HepG2 (cell line): ENCODE results near the gene LSM12. TPM values are rescaled to one million over a fixed set of nuclear protein-coding genes. Genes with fewer than 3 reads are reported as not detected.

Source experiments
- ATAC-seq: fragments of 200-7000 bp; cut with Tn5 transposase; 3 replicates; pipeline ENCODE4 v1.9.1; 2020; ENCODE audit warnings: mild to moderate bottlenecking, moderate library complexity
- BruUV-seq: library from RNA; stranded (reverse); fragments of 400-500 nt; replicated peaks from 2 replicates; lab custom pipeline; 2021; lab: Mats Ljungman, UMichigan
- CTCF ChIA-PET: fragments of 300-600 bp; formaldehyde crosslinking; extraction: SDS; loops from one replicate; lab custom pipeline; 2021; ENCODE audit warnings: low total read pairs, inconsistent platforms, low intra/inter-chr PET ratio; lab: Yijun Ruan, JAX
- POLR2A ChIA-PET: fragments of 350-600 bp; sonication (Branson Sonifier 250); formaldehyde crosslinking; loops from one replicate; lab custom pipeline; 2020; ENCODE audit warnings: antibody characterized with exemption, inconsistent platforms; lab: Yijun Ruan, JAX
- DNase-seq: peaks from one replicate; pipeline ENCODE4 v3.0.0-alpha.2; 2015; ENCODE audit warnings: low spot score
- FAIRE-seq: peaks from 3 replicates; lab custom pipeline; 2011; peaks lifted over from hg19 to GRCh38; lab: Jason Lieb, UNC
- H2AFZ ChIP-seq: one replicate; pipeline ENCODE4 v1.6.1; 2011; ENCODE audit warnings: low read length, inconsistent platforms
- H3K27ac ChIP-seq: fragments of 300-600 bp; 3 replicates; pipeline ENCODE4 v1.8.0; 2011; ENCODE audit warnings: mixed run types, mild to moderate bottlenecking, mixed read lengths, low read length, inconsistent platforms; ENCODE audit not compliant: insufficient read depth; ENCODE audit errors: extremely low read length
- H3K27me3 ChIP-seq, 2 experiments: fragments of 200-600 bp in 1 of 2; 2 replicates in 1 of 2; 3 replicates in 1 of 2; pipeline versions ENCODE4 v1.6.0 to v1.8.0; 2011; ENCODE audit warnings: low read length in 2 of 2, mild to moderate bottlenecking in 2 of 2, moderate library complexity in 2 of 2, inconsistent platforms in 1 of 2; ENCODE audit not compliant: insufficient read depth in 2 of 2, control insufficient read depth in 1 of 2
- H3K36me3 ChIP-seq, 2 experiments: fragments of 200-600 bp in 1 of 2; replicated peaks in 1 of 2; 2 replicates in 1 of 2; 3 replicates in 1 of 2; pipeline versions ENCODE4 v1.5.1 to v1.8.0; 2011; ENCODE audit warnings: low read length in 2 of 2, inconsistent platforms in 1 of 2; ENCODE audit not compliant: insufficient read depth in 2 of 2, control insufficient read depth in 1 of 2
- H3K4me1 ChIP-seq: 2 replicates; pipeline ENCODE4 v1.5.1; 2012; ENCODE audit warnings: low read length, inconsistent platforms; ENCODE audit not compliant: insufficient read depth
- H3K4me2 ChIP-seq: 2 replicates; pipeline ENCODE4 v1.6.0; 2011; ENCODE audit warnings: low read depth, low read length, inconsistent platforms
- H3K4me3 ChIP-seq, 3 experiments: fragments of 200-600 bp in 1 of 3; sonication (generic), shearing (Covaris generic) in 1 of 3; replicated peaks in 1 of 3; 2 replicates each; pipeline ENCODE4 v1.5.1; 2011 to 2016; ENCODE audit warnings: low read length in 3 of 3, inconsistent platforms in 2 of 3, low read depth in 2 of 3, mild to moderate bottlenecking in 2 of 3, control low read depth in 1 of 3, mixed read lengths in 1 of 3; ENCODE audit not compliant: insufficient read depth in 1 of 3
- H3K79me2 ChIP-seq: one replicate; pipeline ENCODE4 v1.6.1; 2011; ENCODE audit warnings: low read length, inconsistent platforms; ENCODE audit not compliant: insufficient read depth
- H3K9ac ChIP-seq: 2 replicates; pipeline ENCODE4 v1.6.0; 2011; ENCODE audit warnings: mild to moderate bottlenecking, low read depth, low read length, inconsistent platforms; ENCODE audit not compliant: insufficient read depth
- H3K9me3 ChIP-seq: 2 replicates; pipeline ENCODE4 v1.5.1; 2012; ENCODE audit warnings: mild to moderate bottlenecking, low read length
- H4K20me1 ChIP-seq: 2 replicates; pipeline ENCODE4 v1.6.0; 2011; ENCODE audit warnings: inconsistent platforms, mild to moderate bottlenecking, low read length, moderate library complexity; ENCODE audit not compliant: insufficient read depth
- CTCF ChIP-seq: sonication (generic); formaldehyde crosslinking; IDR thresholded peaks from 2 replicates; pipeline ENCODE4 v1.5.0; 2020; ENCODE audit warnings: mild to moderate bottlenecking, missing genetic modification reagents, moderate library complexity
- FOXO1 ChIP-seq: sonication (generic); formaldehyde crosslinking; IDR thresholded peaks from 2 replicates; pipeline ENCODE4 v1.4.0; 2020; ENCODE audit warnings: missing genetic modification reagents
- HMG20A ChIP-seq: IDR thresholded peaks from 2 replicates; pipeline ENCODE4 v1.6.1; 2016; ENCODE audit warnings: borderline replicate concordance
- IRF2 ChIP-seq: IDR thresholded peaks from 2 replicates; pipeline ENCODE4 v1.6.1; 2018; ENCODE audit warnings: missing genetic modification reagents, missing compliant biosample characterization
- NFE2L2 ChIP-seq: fragments of 150-350 bp; IDR thresholded peaks from 2 replicates; pipeline ENCODE4 v1.6.1; 2014; ENCODE audit warnings: low read length
- NPAS2 ChIP-seq: sonication (generic); formaldehyde crosslinking; IDR thresholded peaks from 2 replicates; pipeline ENCODE4 v1.8.0; 2022; ENCODE audit warnings: mild to moderate bottlenecking, missing genetic modification reagents, borderline replicate concordance
- TGIF2 ChIP-seq: IDR thresholded peaks from 2 replicates; pipeline ENCODE4 v1.6.1; 2016; ENCODE audit warnings: control low read depth, missing compliant biosample characterization
- UBTF ChIP-seq: sonication (generic); formaldehyde crosslinking; IDR thresholded peaks from 2 replicates; pipeline ENCODE4 v1.4.0; 2020; ENCODE audit warnings: mild to moderate bottlenecking, missing genetic modification reagents
- ZNF598 ChIP-seq: sonication (generic); formaldehyde crosslinking; IDR thresholded peaks from 2 replicates; pipeline ENCODE4 v1.5.1; 2020; ENCODE audit warnings: mild to moderate bottlenecking, missing genetic modification reagents, borderline replicate concordance
- ZNF615 ChIP-seq: sonication (generic); formaldehyde crosslinking; IDR thresholded peaks from 2 replicates; pipeline ENCODE4 v1.5.0; 2020; ENCODE audit warnings: mild to moderate bottlenecking, missing genetic modification reagents, borderline replicate concordance
- ZNF800 ChIP-seq: sonication (generic); formaldehyde crosslinking; IDR thresholded peaks from 2 replicates; pipeline ENCODE4 v1.4.0; 2020; ENCODE audit warnings: missing genetic modification reagents
- WGBS: methylation state at CpG from one replicate; pipeline ENCODE4 v1.1.6; 2017; ENCODE audit warnings: low lambda C conversion rate; 5-methylcytosine and 5-hydroxymethylcytosine counted together
- in situ Hi-C: cut with HindIII; loops from 2 replicates; pipeline ENCODE4 v1.10.0; 2017; ENCODE audit warnings: low pct_unique_long_range_greater_than_20kb; ENCODE audit not compliant: extremely low pct_ligation_motif_present
- intact Hi-C: fragments of 100-400 bp; cut with micrococcal nuclease; formaldehyde crosslinking; loops from one replicate; pipeline ENCODE4 v1.10.0; 2022; ENCODE audit not compliant: unreplicated experiment
- polyA plus RNA-seq, 8 experiments: library from polyadenylated mRNA; depleted of rRNA in 3 of 8; stranded (reverse) in 7 of 8; unstranded in 1 of 8; fragments of >200 nt; fragmentation: Illumina TruSeq in 4 of 8; extraction: Trizol in 4 of 8; gene quantifications; 2 replicates each; pipeline versions ENCODE4 v1.2.1 to v1.2.3, GENCODE V29; 2011 to 2016; ENCODE audit warnings: low read depth in 4 of 8, missing spikeins in 1 of 8, mixed read lengths in 1 of 8; ENCODE audit not compliant: insufficient read depth in 1 of 8
- total RNA-seq, 5 experiments: library from RNA; depleted of rRNA; stranded (reverse); fragments of >200 nt; fragmentation: Illumina TruSeq; extraction: Trizol; gene quantifications; 2 replicates each; pipeline ENCODE4 v1.2.3, GENCODE V29; 2016; ENCODE audit warnings: low read depth in 1 of 5
- TF ChIP-seq, protein P1 (sequence below): sonication (generic); formaldehyde crosslinking; IDR thresholded peaks from 2 replicates; pipeline ENCODE4 v1.4.0; 2020; ENCODE audit warnings: missing genetic modification reagents

Gene LSM12
- total and polyA plus RNA-seq, 2 of the 13 experiments (the other 11 are each of a cell fraction or from before 2014, with no cell fraction given): 52.8 to 55.7 TPM

DNA sequence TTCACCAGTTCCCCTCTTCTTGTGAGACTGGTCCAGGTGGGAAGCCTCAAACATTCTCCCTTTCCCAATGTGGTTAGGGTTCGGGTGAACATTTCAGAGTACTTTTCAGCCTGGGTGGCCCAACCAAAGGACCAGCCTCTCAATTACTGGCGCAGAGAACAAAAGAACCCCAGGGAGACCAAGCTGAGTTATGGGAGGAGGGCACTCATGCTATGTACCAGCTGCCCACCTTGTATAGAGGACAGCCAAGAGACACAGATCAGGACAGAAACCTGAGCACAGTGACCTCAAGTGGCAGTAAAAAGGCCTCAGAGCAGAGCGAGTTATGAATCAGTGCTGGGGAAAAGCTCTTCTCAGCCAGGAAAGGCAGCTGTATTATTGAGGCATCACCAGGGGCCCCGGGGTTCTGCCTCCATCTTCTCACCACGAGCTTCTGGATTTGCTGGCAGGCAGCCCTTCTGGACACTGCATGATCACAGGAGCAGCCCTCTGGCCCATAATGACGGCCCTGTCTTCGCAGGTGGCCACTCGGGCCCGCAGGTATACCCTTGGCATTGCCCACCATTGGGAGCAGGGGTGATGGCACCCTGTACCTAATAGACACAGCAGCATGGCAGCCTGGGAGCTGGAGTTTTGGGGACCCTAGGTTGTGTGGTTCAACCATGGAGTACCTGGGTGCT lies 7.9 kb upstream of the LSM12 start (continued):
- peak; percentile 21; the same call in 1 of the 2 replicates for TF ChIP-seq CTCF (CRISPR knock-in tag)
- TF ChIP-seq ZNF615 (CRISPR knock-in tag): no peak

DNA sequence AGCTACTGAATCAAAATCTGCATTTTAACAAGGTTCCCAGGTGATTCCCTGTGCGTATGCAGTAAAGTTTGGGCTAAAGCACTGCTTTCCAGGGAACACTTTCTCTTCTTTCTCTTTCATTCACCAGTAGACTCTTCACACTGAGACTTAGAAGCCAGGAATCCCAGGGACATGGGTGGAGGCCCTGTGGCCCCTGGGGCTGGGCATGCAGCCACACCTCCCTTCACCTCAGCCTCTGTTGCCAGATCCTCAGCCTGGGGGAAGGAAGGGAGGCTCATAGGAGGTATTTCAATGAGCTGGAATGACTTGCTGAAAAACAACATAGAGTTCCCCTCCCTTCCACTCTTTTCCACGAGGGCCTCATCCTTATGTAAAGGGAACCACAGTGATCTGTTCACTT lies 5.3 kb upstream of the LSM12 start:
- Histone ChIP-seq H3K27ac (peak overlapping the region; percentile 88), H3K4me3 (peak overlapping the region; percentile 63 to 96 (median 77)), H3K79me2 (peaks cover 13% of the 10 kb centered on the region), H3K4me2 (peak overlapping the region; percentile 98), H3K4me1 (peaks cover 45% of the 10 kb centered on the region), H3K9me3 (no peaks in the 10 kb centered on the region), H3K36me3 (peaks cover 4 to 21% of the 10 kb centered on the region in 2 experiments), H2AFZ (no peak overlapping the region), H3K27me3 (no peaks in the 10 kb centered on the region; a peak in 1 of 5 replicates), H4K20me1 (no peaks in the 10 kb centered on the region), H3K9ac (peak overlapping the region; percentile 92)
- ChIA-PET CTCF (interaction anchor here (1.3 kb wide), 1 partner anchor 11 kb away, joined by 3 read pairs; no protein-coding TSS in a partner anchor), POLR2A (interaction anchor here (1.0 to 4.6 kb wide), 8 partner anchors 15 to 115 kb away, joined by 3 to 16 read pairs (median 9); partner anchors contain the start of genes HDAC5 and TMUB2)
- no TSS peak for BruUV-seq
- in situ Hi-C loops (no loop called here), intact Hi-C loops (loop anchor here (2.0 kb wide), 1 partner anchor 39 kb away; no protein-coding TSS in a partner anchor)
- ATAC-seq (no peak), DNase-seq (no peak), FAIRE-seq (no peak)
- WGBS: 17% methylated on average over 2 of the region's 2 CpGs
- TF ChIP-seq ZNF800: no peak
- peak; percentile 32; the same call in 1 of the 2 replicates for TF ChIP-seq NFE2L2
- TF ChIP-seq ZNF598: no peak
- TF ChIP-seq TGIF2 (CRISPR knock-in tag): 0 out of 2 replicates have a peak, but pooled peaks have one; percentile 44
- no peak for TF ChIP-seq NPAS2 (CRISPR knock-in tag)
- TF ChIP-seq, protein P1, sequence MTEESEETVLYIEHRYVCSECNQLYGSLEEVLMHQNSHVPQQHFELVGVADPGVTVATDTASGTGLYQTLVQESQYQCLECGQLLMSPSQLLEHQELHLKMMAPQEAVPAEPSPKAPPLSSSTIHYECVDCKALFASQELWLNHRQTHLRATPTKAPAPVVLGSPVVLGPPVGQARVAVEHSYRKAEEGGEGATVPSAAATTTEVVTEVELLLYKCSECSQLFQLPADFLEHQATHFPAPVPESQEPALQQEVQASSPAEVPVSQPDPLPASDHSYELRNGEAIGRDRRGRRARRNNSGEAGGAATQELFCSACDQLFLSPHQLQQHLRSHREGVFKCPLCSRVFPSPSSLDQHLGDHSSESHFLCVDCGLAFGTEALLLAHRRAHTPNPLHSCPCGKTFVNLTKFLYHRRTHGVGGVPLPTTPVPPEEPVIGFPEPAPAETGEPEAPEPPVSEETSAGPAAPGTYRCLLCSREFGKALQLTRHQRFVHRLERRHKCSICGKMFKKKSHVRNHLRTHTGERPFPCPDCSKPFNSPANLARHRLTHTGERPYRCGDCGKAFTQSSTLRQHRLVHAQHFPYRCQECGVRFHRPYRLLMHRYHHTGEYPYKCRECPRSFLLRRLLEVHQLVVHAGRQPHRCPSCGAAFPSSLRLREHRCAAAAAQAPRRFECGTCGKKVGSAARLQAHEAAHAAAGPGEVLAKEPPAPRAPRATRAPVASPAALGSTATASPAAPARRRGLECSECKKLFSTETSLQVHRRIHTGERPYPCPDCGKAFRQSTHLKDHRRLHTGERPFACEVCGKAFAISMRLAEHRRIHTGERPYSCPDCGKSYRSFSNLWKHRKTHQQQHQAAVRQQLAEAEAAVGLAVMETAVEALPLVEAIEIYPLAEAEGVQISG (CRISPR knock-in tag): no peak
- TF ChIP-seq UBTF (CRISPR knock-in tag): no peak
- TF ChIP-seq IRF2 (CRISPR knock-in tag): no peak
- no peak for TF ChIP-seq HMG20A (CRISPR knock-in tag)
- peak; percentile 32; the same call in 1 of the 2 replicates for TF ChIP-seq FOXO1
